Stimulated activated CD4-positive, alpha-beta T cell treated with anti-CD3 and anti-CD28 coated beads, TNF-alpha, amount 100 ng/mL, for 24 hours (primary cell): ENCODE measurements around the gene ARMH3.

Experiments used
- DNase-seq, 3 experiments: peaks; one replicate each; pipeline ENCODE4 v3.0.0-alpha.2; 2020; ENCODE audit warnings: low read depth in 3 of 3

Gene ARMH3, protein sequence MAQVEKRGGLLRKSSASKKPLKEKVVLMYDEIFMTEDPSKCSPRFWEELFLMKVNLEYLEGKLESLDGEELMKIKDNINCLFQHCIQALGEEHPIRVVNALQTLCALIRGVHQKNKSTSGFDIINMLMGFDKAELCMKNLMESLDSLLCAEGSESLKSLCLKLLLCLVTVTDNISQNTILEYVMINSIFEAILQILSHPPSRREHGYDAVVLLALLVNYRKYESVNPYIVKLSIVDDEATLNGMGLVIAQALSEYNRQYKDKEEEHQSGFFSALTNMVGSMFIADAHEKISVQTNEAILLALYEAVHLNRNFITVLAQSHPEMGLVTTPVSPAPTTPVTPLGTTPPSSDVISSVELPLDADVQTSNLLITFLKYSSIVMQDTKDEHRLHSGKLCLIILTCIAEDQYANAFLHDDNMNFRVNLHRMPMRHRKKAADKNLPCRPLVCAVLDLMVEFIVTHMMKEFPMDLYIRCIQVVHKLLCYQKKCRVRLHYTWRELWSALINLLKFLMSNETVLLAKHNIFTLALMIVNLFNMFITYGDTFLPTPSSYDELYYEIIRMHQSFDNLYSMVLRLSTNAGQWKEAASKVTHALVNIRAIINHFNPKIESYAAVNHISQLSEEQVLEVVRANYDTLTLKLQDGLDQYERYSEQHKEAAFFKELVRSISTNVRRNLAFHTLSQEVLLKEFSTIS

GRCh38 chr10:102055647-102056419 lies at the start of gene ARMH3:
Gene ARMH3, minus strand, starts transcription at chr10:102056173. Its CDS starts 16,059 bp downstream, at chr10:102040114.
- peak; percentile 78 to 89 (median 82) for DNase-seq

- DNase-seq: no peak
Observed at GRCh38 chr10:102102421-102102820, 46.4 kb upstream of the ARMH3 start.

- DNase-seq: no peak
Observed at GRCh38 chr10:102101152-102101551, 45.2 kb upstream of the ARMH3 start.

DNA sequence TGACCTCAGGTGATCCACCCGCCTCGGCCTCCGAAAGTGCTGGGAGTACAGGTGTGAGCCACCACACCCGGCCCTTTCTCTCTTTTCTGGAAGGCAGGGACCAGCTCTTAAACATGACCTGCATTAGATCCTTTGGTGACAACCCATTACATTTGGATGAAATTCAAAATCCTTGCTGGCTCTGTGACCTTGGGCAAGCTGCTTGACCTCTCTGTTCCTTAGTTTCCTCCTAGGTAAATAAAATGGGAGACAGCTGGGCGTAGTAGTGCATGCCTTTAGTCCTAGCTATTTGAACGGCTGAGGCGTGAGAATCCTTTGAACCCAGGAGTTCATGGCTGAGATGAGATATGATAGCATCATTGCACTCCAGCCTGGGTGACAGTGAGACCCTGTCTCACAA lies 40.5 kb upstream of the ARMH3 start:
- no peak for DNase-seq

- DNase-seq: no peak
Observed at GRCh38 chr10:102090772-102091171, 34.8 kb upstream of the ARMH3 start.

DNA sequence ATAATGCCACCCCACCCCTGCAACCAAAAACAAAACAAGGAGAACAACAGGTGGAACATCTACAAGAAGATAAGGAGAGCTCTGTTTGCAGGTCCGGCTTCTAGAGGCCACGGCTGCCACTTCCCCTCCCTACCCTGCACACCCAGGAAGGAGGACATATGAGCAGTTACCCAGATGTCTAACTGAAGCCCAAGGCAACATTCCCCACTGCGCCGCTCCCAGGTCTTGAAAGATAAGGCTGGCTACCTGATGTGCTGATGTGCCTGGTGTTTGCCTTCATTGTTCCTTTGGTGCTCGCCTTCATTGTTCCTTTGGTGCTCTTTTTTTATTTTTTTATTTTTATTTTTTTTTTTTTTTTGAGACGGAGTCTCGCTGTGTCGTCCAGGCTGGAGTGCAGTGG lies 30.2 kb upstream of the ARMH3 start:
- DNase-seq: no peak

- DNase-seq: no peak
Observed at GRCh38 chr10:102085336-102085735, 29.4 kb upstream of the ARMH3 start.

DNA sequence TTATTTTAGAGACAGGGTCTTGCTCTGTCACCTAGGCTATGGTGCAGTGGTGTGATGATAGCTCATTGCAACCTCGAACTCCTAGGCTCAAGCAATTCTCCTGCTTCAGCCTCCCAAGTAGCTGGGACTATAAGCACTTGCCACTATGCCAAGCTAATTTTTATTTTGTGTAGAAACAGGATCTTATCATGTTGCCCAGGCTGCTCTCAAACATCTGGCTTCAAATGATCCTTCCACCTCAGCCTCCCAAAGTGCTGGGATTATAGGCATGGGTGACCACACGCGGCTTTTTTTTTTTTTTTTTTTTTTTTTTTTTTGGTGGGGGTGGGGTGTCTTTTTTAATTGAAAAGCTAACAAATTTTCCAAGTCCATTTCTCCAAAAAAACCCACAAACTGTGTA lies 27.6 kb upstream of the ARMH3 start:
- DNase-seq: no peak

DNA sequence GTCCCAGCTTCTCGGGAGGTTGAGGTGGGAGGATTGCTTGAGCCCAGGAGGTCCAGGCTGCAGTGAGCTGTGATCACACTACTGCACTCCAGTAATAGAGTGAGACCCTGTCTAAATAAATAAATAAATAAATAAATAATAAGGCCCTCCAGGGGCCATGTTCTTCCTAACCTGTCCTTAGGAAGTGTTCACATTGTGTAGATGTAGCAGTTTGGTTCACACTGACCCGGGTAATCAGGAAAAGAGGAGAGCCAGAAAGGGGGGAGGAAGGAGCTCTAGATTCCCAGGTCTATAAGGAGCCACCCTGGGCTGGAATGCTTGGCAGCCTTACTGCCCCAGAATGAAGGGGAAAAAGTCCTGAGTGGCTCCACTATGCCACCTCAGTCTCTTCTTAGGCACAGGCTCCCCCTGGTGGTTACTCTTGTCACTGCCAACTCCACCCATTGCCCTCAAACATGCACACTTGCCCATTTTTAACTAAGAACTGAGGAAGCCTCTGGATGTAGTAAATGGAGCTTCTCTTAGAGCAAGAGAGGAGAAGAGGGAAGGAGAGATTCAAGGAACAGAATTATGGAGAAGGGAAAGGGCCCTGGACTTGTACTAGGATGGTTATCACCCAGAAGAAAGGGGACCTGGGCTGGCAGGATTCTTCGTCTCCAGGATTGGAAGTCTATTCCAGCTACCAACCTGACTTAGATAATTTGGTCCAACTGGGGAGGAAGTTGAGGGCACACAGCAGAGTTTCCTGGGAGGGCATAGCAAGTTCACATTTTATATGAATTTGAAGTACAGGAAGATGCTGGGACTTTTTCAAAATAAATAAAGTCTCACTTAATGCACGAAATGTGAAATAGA lies 16.9 kb upstream of the ARMH3 start:
- peak; percentile 58 to 79 (median 76) for DNase-seq

DNA sequence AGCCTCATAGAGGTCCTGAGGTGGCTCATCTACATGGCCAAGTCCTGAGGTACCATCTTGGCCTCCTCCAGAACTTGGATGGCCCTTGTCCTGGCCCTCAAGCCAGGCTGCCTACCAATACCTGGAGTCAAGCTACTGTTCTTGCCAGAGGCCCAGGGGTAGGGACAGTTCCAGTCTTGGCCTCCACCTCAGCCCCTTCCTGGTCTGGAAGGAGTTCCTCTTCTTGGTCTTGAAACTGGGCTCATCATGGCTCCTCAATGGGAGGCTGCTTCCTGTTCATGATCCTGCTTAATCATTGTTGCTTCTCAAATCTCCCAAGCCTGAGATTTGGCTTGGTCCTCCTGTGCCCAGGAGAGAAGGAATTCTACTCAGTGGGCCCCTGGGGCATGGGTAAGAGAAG lies 13.1 kb upstream of the ARMH3 start:
- DNase-seq: no peak

GRCh38 chr10:102068216-102068615 lies 12.2 kb upstream of the ARMH3 start:
- no peak for DNase-seq

DNA sequence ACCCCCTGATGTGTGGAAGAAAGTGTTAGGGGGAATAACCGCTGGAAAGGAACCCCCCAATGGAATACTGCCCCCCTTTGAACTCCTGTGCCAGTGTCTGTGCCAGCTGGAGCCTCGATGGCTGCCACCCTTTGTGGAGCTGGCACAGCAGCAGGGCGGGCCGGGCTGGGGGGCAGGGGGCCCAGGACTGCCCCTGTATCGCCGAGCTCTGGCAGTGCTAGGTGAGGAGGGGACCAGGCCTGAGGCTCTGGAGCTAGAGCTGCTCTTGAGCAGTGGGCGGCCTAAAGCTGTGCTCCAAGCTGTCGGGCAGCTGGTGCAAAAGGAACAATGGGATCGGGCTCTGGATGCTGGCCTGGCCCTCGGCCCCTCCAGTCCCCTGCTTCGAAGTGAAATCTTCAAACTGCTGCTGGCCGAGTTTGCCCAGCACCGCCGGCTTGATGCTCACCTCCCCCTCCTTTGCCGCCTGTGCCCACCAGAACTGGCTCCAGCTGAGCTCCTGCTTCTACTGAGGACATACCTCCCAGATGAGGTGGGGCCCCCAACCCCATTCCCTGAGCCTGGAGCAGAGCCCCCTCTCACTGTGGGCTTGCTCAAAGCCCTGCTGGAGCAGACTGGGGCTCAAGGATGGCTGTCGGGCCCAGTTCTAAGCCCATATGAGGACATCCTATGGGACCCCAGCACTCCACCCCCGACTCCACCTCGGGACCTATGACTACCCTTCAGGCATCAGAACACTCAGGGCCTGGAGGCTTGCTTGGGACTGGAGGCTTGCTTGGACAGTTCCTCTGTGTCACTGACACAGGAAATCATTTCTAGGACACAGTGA lies 11.3 kb upstream of the ARMH3 start:
- DNase-seq: no peak

GRCh38 chr10:102066399-102067088 lies 10.6 kb upstream of the ARMH3 start:
- DNase-seq: no peak

GRCh38 chr10:102065561-102066398 lies 9.8 kb upstream of the ARMH3 start:
- peak in 1 of 3 experiments; percentile 8 for DNase-seq

DNA sequence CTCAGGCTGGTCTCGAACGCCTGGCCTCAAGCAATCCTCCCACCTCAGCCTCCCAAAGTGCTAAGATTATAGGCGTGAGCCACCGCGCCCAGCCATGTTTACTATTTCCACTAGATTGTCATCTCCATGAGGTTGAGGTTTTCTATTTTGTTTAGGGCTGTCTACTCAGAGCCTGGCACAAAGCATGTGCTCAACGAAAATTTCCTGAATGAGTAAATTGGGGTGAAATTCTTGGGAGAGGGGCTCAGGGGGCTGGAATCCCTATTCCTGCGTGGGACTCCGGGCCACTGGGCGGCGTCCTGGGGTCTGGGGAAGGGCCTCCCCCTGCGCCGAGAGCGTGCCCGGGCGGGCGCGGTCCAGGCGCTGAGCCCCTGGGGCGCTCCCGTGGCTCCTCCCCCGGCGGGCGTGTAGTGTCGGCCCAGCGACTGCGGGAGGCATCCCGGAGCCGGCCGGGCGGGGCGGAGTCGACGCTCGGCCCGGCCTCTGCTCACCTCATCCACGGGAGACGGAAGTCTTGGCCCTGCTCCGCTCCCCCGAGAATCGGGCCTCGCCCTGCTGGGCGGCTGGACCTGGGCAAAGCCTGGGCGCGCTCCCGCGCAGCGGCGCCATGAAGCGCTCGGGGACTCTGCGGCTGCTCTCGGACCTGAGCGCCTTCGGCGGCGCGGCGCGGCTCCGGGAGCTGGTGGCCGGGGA lies 9.0 kb upstream of the ARMH3 start, which contains the start of gene HPS6:
HPS6 (plus strand) TSS at position 482 of the 693 bp plus-strand sequence; CDS start at position 608, 126 bp downstream.
- DNase-seq: peak; percentile 67 to 92 (median 78)

DNA sequence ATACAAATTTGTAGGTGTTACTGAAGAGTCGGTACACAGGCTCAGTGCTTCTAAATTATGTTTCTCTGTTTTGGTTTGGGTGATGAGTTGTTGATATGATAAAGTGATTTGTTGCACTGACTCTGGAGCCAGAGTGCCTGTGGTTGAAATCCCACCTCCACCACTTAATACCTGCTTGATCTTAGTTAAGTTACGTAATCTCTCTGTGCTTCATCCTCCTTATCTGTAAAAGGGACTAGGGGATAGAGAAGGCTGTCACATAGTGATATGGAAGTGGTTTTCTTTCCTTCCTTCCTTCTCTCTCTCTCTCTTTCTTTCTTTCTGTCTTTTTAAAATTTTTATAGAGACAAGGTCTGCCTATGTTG lies 8.5 kb upstream of the ARMH3 start:
- no peak for DNase-seq

- DNase-seq: no peak
Observed at GRCh38 chr10:102059987-102060386, 4.0 kb upstream of the ARMH3 start.
